Measurements from ENCODE around the gene SOST. TPM values are rescaled to one million over a fixed set of nuclear protein-coding genes. Genes with fewer than 3 reads are reported as not detected.

Gene SOST
- total RNA-seq, 1 experiment from 2014 or later: not detected

GRCh38 chr17:43778337-43779144, 19.9 kb upstream of the SOST start, which contains the start of gene DUSP3:
TSS of gene DUSP3 (minus strand) at chr17:43778977. CDS start at chr17:43778924, 53 bp downstream.
- peak; percentile 84 for DNase-seq (ENCODE audit: extremely low read depth, low read depth)

DNA sequence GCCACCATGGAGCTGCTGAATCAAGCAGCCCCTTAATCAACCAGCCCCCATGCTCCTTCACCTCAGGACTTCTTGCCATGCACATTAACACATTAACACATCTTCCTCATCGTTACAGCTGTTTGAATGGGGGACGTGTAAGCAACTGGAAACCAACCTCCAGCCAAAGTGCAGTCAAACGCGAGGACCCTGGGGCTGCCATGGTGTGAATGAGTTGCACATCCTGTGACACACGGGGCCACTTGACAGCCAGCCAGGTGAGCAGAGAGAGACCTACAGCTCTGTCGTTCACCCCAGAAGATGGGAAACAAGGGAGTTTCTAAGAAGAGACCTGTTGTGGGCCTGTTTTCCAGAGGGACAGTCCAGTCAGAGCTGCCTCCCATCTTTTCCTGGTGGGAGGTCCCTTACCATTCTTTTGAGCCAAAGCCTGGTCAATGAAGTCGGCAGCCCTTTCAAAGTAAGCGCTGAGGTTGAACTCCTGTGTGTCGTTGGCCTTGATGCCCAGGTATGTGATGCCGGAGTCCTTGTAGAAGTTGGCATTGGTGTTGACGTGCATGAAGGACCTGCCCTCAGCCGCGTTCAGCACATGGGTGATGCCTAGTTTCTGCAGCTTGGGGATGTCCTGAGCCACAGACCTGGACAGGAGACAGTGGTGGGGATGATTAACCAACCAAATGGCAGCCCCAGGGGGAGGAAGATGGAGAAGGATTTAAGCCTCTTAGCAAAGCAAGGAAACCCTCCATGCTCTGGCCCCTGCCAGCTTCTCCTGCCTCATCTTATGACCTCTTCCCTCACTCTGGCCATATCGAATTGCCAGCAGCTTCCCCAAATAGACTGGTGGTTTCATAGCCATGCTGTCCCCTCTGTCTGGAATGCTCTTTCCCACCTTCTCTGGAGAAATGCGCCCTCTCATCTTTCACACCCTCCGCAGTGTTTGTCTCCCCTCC, 16.0 kb upstream of the SOST start:
- no peak for DNase-seq (ENCODE audit: extremely low read depth, low read depth)

DNA sequence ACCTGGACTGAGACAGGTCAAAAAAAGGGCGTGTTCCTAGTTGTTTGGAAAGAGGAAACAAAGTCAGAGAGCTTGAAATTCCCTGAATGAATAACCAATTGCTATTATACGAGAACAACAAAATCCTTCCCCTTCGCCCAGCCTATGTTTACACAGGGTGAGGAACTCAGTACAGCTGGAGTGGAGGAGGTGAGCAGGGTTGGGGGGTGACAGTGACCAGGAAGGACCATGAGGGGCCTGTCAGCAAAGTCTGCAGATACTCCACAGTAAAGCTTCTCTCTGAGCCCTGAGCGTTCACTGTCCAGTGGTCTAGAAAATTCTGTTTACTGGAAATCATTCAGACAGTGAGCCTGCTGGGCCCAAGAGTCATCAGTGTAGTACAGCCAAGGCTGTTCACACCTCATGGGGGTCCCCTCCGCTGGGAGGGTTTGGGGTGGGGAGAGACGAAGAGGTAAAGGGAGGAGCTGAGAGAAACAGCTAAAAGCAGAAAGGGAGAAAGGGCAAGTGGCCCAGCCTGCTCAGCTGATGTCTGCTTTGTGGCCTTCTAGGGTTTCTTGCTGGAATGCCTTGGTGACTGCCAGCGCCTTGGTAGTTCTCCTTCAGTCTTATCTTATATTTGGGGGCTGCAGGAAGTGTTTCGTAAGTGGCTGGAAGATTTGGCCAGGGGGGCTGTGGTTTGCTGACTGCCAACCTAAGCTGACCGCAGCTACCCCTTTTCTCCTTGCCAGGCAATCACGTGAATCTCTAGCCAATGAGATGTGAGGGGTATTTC, 14.5 kb upstream of the SOST start:
- DNase-seq (ENCODE audit: extremely low read depth, low read depth): no peak

- no peak for DNase-seq (ENCODE audit: extremely low read depth, low read depth)
Measured at GRCh38 chr17:43771463-43771862, 12.9 kb upstream of the SOST start.

- DNase-seq (ENCODE audit: extremely low read depth, low read depth): no peak
Measured at GRCh38 chr17:43770957-43771356, 12.4 kb upstream of the SOST start.

GRCh38 chr17:43769859-43770258, 11.3 kb upstream of the SOST start:
- DNase-seq (ENCODE audit: extremely low read depth, low read depth): no peak

GRCh38 chr17:43769426-43769825, 10.8 kb upstream of the SOST start:
- no peak for DNase-seq (ENCODE audit: extremely low read depth, low read depth)

GRCh38 chr17:43768943-43769342, 10.4 kb upstream of the SOST start:
- DNase-seq (ENCODE audit: extremely low read depth, low read depth): no peak

DNA sequence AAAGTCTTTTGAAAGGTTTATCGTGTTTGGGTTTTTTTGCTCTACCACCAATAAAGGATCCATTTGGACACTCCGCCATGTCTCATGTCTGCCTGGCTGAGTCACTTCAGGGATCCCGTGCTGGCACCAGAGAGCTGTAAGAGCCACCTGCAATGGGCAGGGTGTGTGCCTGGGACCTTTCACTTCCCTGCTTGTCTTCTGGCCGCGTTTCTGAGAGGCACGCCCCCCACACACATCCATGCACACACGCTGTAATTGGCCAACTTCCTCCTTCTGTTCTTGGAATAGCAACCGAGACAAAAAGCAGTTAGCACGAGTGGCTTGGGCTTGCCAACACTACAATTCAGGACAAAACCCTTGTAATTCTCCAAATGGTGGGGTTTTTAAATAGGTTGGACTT, 9.8 kb upstream of the SOST start:
- DNase-seq (ENCODE audit: extremely low read depth, low read depth): no peak

- no peak for DNase-seq (ENCODE audit: extremely low read depth, low read depth)
Measured at GRCh38 chr17:43767713-43768059, 9.1 kb upstream of the SOST start.

- no peak for DNase-seq (ENCODE audit: extremely low read depth, low read depth)
Measured at GRCh38 chr17:43767053-43767712, 8.6 kb upstream of the SOST start.

- peak; percentile 48 for DNase-seq (ENCODE audit: extremely low read depth, low read depth)
Measured at GRCh38 chr17:43766413-43767052, 7.9 kb upstream of the SOST start.

DNA sequence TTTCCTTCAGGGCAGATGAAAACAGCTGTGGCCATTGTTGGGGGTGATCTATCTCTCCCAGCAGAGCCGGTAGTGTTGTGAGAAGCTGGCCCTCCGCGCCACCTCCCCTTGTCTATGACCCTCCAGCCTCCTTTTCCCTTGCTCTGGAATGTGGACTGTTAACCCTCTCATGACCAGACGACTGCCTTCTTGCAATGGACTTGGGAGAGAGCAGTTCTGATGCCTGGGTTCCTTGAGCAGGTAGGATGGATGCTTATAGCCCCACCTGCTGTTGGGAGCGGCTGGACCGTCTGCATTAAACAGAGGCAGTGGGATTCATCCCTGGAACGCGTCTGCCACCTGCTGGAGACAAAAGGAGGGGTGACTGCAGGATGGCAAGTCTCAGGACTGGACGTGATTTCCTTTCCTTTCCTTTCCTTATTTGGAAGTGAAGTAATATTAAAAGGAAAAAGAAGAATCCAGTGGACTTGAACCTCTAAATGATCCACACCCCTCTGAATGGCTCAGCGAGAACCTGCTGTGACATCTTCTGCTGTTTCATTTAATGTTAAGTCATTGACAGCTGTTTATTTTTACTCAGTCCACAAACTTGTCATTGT, 1.8 kb upstream of the SOST start:
- DNase-seq (ENCODE audit: extremely low read depth, low read depth): peak; percentile 94

- no peak for DNase-seq (ENCODE audit: extremely low read depth, low read depth)
Measured at GRCh38 chr17:43759836-43760235, 1.2 kb upstream of the SOST start.

DNA sequence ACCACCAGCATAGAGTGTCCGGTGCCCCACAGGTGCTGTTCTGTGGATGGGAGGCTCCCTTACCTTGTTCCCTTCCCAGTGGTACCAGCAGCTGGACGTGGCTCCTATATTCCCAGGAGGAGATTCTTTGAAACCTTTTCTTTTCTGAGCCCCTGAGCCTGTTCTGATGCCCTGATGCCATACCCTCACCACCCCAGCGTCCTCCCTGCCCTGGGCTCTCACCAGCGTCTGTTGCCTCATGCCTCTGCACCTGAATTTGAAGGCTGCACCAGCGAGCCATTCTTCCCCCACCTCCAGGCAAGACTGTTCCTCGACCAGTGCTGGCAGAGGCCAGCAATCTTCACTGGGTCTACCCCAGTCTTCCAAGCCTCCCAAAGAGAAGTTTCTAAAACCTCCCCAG, 505 bp downstream of the SOST start:
- DNase-seq (ENCODE audit: extremely low read depth, low read depth): no peak

DNA sequence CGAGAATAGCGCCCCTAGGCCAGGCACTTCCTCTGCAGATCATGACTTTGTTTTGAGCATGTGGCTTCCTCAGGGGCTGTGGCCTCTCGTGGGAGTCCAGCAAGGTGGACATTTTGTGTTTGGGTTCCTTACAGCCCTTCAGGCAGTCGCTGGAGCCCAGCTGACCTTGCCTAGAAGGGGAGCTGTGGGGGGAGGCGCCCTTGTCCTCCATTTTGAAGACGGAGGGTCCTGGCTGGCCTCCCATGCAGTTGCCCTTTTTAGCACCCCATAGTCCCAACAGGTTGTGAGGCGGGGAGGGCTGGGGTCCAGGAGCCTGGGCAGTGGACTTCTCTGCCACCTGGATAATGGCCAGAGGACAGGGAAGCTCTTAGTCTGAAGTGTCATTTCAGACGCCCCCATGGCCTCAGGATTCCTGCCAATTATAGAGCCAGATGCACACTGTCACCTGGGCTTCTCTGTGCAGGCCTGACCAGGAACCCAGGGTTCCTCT, 1.4 kb downstream of the SOST start:
- no peak for DNase-seq (ENCODE audit: extremely low read depth, low read depth)

DNA sequence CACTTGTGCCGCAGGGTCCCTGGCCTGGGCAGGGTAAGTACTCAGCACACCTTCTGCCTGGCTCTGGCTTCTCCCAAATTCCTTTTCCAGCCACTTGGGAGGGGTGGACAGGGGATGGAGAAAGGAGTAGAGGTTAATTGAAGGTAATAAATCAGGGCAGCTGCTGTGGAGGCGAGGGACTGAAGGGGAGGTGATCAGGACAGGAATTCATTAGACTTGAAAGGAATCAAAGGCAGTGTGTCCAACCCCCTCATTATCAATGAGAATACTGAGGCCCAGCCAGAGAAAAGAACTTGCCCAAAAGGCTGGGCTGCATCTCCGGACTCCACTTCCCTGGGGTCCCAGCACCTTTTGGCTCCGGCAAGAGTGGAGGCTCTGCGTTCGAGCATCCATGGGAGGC, 2.4 kb downstream of the SOST start:
- DNase-seq (ENCODE audit: extremely low read depth, low read depth): no peak

- DNase-seq (ENCODE audit: extremely low read depth, low read depth): no peak
Measured at GRCh38 chr17:43755389-43755875, 3.2 kb downstream of the SOST start.

DNA sequence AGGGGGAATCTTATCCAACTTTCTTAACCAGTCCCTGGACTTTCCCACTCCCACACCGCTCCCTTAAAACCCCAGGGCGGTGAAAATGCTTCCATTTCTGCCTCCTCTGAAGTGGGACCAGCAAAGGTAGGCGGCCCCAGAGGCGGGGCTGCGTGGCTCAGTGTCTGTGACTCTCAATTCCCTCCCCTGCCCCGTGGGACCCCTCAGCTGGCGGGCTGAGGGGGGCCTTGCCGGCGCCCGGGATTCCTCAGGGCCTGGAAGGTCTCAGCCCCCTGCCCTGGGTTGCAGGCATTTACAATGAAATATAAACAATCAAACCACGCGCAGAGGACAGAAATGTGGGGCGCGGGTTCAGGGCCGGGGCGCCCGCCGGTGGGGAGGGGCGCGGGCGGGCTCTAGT, 3.6 kb downstream of the SOST start:
- DNase-seq (ENCODE audit: extremely low read depth, low read depth): no peak
